ENCODE measurements around the gene DMD. TPM values are rescaled to one million over a fixed set of nuclear protein-coding genes. Genes with fewer than 3 reads are reported as not detected.

Gene DMD
- total and polyA plus RNA-seq, 2 of the 13 experiments (the other 11 are each of a cell fraction or from before 2014, with no cell fraction given) = 17.6 to 25.9 TPM

DNA sequence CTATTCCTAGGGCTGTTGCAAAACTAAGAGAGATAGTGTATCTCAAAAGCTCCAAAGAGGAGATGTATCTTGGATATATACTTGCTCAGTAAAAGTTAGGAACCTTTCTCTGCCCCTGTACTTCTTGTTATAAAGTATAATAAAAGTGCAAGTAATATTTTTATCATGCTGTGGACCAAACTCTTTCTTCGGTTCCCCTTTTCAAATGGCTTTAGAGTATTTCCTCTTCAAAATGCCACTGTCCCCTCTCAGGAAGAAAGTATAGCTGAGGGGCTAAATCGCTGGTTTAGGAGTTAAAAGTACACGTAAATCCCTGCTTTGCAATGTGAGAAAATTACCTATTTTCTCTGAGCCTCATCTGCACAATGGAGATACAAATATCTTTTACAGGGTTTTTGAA lies 1970.4 kb downstream of the DMD start:
- DNase-seq (ENCODE audit: low spot score) (no peak), ATAC-seq (no peak), FAIRE-seq (no peak)
- 93% methylated on average over 3 of the region's 3 CpGs for WGBS (ENCODE audit: low lambda C conversion rate)
- Histone ChIP-seq H3K4me3 (replicated peaks in 1 of 3; ENCODE audit: insufficient read depth in 1 of 3, low read depth in 2 of 3, low read length in 3 of 3) (no peak overlapping the region), H3K36me3 (replicated peaks in 1 of 2; ENCODE audit: control insufficient read depth in 1 of 2, insufficient read depth in 2 of 2, low read length in 2 of 2) (no peaks in the 10 kb centered on the region; a peak in 2 of 5 replicates), H2AFZ (ENCODE audit: low read length) (no peak overlapping the region), H4K20me1 (ENCODE audit: insufficient read depth, low read length) (no peaks in the 10 kb centered on the region), H3K4me1 (ENCODE audit: insufficient read depth, low read length) (no peaks in the 10 kb centered on the region), H3K9ac (ENCODE audit: insufficient read depth, low read depth, low read length) (no peak overlapping the region), H3K27ac (ENCODE audit: extremely low read length, insufficient read depth, low read length) (no peak overlapping the region), H3K27me3 (ENCODE audit: control insufficient read depth in 1 of 2, insufficient read depth in 2 of 2, low read length in 2 of 2) (no peaks in the 10 kb centered on the region), H3K79me2 (ENCODE audit: insufficient read depth, low read length) (no peaks in the 10 kb centered on the region), H3K9me3 (ENCODE audit: low read length) (no peaks in the 10 kb centered on the region), H3K4me2 (ENCODE audit: low read depth, low read length) (no peak overlapping the region)
- no TSS peak for BruUV-seq (replicated peaks)
- no peak for TF ChIP-seq ZNF816 (CRISPR knock-in tag; IDR thresholded peaks at IDR 0.05; ENCODE audit: borderline replicate concordance)
- TF ChIP-seq ZNF562 (CRISPR knock-in tag; IDR thresholded peaks at IDR 0.05; ENCODE audit: borderline replicate concordance) = no peak
- TF ChIP-seq SOX5 (CRISPR knock-in tag; IDR thresholded peaks at IDR 0.05; ENCODE audit: borderline replicate concordance) = no peak
- TF ChIP-seq KLF16 (CRISPR knock-in tag; IDR thresholded peaks at IDR 0.05) = no peak
- no peak for TF ChIP-seq KAT7 (CRISPR knock-in tag; IDR thresholded peaks at IDR 0.05; ENCODE audit: borderline replicate concordance)
- TF ChIP-seq, protein P1, sequence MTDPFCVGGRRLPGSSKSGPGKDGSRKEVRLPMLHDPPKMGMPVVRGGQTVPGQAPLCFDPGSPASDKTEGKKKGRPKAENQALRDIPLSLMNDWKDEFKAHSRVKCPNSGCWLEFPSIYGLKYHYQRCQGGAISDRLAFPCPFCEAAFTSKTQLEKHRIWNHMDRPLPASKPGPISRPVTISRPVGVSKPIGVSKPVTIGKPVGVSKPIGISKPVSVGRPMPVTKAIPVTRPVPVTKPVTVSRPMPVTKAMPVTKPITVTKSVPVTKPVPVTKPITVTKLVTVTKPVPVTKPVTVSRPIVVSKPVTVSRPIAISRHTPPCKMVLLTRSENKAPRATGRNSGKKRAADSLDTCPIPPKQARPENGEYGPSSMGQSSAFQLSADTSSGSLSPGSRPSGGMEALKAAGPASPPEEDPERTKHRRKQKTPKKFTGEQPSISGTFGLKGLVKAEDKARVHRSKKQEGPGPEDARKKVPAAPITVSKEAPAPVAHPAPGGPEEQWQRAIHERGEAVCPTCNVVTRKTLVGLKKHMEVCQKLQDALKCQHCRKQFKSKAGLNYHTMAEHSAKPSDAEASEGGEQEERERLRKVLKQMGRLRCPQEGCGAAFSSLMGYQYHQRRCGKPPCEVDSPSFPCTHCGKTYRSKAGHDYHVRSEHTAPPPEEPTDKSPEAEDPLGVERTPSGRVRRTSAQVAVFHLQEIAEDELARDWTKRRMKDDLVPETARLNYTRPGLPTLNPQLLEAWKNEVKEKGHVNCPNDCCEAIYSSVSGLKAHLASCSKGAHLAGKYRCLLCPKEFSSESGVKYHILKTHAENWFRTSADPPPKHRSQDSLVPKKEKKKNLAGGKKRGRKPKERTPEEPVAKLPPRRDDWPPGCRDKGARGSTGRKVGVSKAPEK (CRISPR knock-in tag; IDR thresholded peaks at IDR 0.05; ENCODE audit: borderline replicate concordance) = no peak
- TF ChIP-seq, protein P2, sequence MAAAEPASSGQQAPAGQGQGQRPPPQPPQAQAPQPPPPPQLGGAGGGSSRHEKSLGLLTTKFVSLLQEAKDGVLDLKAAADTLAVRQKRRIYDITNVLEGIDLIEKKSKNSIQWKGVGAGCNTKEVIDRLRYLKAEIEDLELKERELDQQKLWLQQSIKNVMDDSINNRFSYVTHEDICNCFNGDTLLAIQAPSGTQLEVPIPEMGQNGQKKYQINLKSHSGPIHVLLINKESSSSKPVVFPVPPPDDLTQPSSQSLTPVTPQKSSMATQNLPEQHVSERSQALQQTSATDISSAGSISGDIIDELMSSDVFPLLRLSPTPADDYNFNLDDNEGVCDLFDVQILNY (CRISPR knock-in tag; conservative IDR thresholded peaks at IDR 0.05) = no peak
- no peak for TF ChIP-seq RFXAP (CRISPR knock-in tag; IDR thresholded peaks at IDR 0.05; ENCODE audit: borderline replicate concordance)
- no peak for TF ChIP-seq DR1 (CRISPR knock-in tag; IDR thresholded peaks at IDR 0.05)
- TF ChIP-seq ATF1 (CRISPR knock-in tag; IDR thresholded peaks at IDR 0.05) = no peak
- TF ChIP-seq HHEX (CRISPR knock-in tag; IDR thresholded peaks at IDR 0.05) = no peak
- no peak for TF ChIP-seq SNRNP70 (IDR thresholded peaks at IDR 0.05; ENCODE audit: low read depth, low read length)
- no peak for TF ChIP-seq ZNF501 (CRISPR knock-in tag; IDR thresholded peaks at IDR 0.05)
- TF ChIP-seq ZBTB7A (CRISPR knock-in tag; IDR thresholded peaks at IDR 0.05) = no peak
- in situ Hi-C loops (cut with HindIII; ENCODE audit: extremely low pct_ligation_motif_present, low pct_unique_long_range_greater_than_20kb) (no loop called here), intact Hi-C loops (cut with micrococcal nuclease; ENCODE audit: unreplicated experiment) (no loop called here)
- ChIA-PET CTCF (ENCODE audit: low intra/inter-chr PET ratio, low total read pairs) (no interaction called here), POLR2A (no interaction called here)

Measured in HepG2 (cell line).